ENCODE measurements around the gene TESMIN. TPM values are rescaled to one million over a fixed set of nuclear protein-coding genes. Genes with fewer than 3 reads are reported as not detected.

Gene TESMIN
- total RNA-seq, 1 donor from 2014 or later = 8.1 TPM

DNA sequence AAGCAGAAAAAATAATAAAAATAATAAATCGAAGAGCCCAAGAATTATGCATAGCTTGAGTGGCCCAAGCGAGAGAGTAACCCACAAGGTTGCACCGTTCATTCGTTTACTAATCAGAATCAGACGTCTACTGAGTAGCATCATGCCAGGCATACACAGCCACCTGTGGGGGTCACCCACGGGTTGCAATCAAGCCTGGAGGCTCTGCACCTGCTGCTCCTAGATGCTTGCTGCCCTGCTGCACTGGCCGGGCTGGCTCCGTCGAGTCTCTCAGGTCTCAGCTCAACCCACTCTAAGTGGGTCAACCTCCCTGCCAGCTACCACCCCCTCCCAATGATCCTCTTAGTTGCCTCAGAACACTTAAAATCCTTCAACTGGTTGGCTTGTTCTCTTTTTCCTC, 2.0 kb upstream of the TESMIN start:
- peaks cover 10% of the 10 kb centered on the region for H3K27me3 Mint-ChIP-seq (ENCODE audit: insufficient read depth, low read depth)
- Histone ChIP-seq H3K79me2 (ENCODE audit: low read depth) (no peaks in the 10 kb centered on the region), H3K36me3 (no peaks in the 10 kb centered on the region), H3F3A (ENCODE audit: low read depth) (peaks cover 24% of the 10 kb centered on the region), H3K4me1 (peaks cover 18% of the 10 kb centered on the region), H3K9ac (no peak overlapping the region), H4K20me1 (ENCODE audit: low read depth) (no peaks in the 10 kb centered on the region), H2AFZ (replicated peaks) (no peak overlapping the region), H3K27ac (no peak overlapping the region), H3K27me3 (peaks cover 16% of the 10 kb centered on the region), H3K4me2 (no peak overlapping the region), H3K4me3 (no peak overlapping the region), H3K9me3 (ENCODE audit: low read depth) (no peaks in the 10 kb centered on the region)
- H3K9me3 Mint-ChIP-seq = no peaks in the 10 kb centered on the region
- DNase-seq (ENCODE audit: low spot score) = no peak
- TF ChIP-seq, protein P1, sequence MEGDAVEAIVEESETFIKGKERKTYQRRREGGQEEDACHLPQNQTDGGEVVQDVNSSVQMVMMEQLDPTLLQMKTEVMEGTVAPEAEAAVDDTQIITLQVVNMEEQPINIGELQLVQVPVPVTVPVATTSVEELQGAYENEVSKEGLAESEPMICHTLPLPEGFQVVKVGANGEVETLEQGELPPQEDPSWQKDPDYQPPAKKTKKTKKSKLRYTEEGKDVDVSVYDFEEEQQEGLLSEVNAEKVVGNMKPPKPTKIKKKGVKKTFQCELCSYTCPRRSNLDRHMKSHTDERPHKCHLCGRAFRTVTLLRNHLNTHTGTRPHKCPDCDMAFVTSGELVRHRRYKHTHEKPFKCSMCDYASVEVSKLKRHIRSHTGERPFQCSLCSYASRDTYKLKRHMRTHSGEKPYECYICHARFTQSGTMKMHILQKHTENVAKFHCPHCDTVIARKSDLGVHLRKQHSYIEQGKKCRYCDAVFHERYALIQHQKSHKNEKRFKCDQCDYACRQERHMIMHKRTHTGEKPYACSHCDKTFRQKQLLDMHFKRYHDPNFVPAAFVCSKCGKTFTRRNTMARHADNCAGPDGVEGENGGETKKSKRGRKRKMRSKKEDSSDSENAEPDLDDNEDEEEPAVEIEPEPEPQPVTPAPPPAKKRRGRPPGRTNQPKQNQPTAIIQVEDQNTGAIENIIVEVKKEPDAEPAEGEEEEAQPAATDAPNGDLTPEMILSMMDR (IDR thresholded peaks at IDR 0.05) = no peak
- TF ChIP-seq EZH2phosphoT487 (IDR thresholded peaks at IDR 0.05) (no peak), EZH2 (IDR thresholded peaks at IDR 0.05) (no peak)
- no peak overlapping the region for H3K27ac Mint-ChIP-seq
- no peak overlapping the region for H3K4me3 Mint-ChIP-seq
- H3K36me3 Mint-ChIP-seq = no peaks in the 10 kb centered on the region
- peaks cover 26% of the 10 kb centered on the region for H3K4me1 Mint-ChIP-seq

DNA sequence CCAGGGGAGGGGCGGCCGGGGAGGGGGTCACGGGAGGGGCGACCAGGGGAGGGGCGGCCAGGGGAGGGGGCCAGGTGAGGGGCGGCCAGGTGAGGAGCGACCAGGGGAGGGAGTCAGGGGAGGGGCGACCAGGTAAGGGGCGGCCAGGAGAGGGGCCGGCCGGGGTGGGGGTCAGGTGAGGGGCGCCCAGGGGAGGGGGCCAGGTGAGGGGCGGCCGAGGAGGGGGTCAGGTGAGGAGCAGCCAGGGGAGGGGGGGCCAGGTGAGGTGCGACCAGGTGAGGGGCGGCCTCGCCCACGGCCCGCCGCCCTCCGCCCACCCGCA, 355 bp downstream of the TESMIN start:
- Histone ChIP-seq H3K79me2 (ENCODE audit: low read depth) (no peaks in the 10 kb centered on the region), H3K4me3 (peak overlapping the region; percentile 65), H3K27me3 (peaks cover 16% of the 10 kb centered on the region), H4K20me1 (ENCODE audit: low read depth) (no peaks in the 10 kb centered on the region), H3K4me1 (peaks cover 16% of the 10 kb centered on the region), H3K9ac (no peak overlapping the region), H3K36me3 (no peaks in the 10 kb centered on the region), H3K27ac (no peak overlapping the region), H3F3A (ENCODE audit: low read depth) (peaks cover 29% of the 10 kb centered on the region), H3K4me2 (peak overlapping the region; percentile 86), H2AFZ (replicated peaks) (no peak overlapping the region), H3K9me3 (ENCODE audit: low read depth) (no peaks in the 10 kb centered on the region)
- peaks cover 6% of the 10 kb centered on the region for H3K36me3 Mint-ChIP-seq
- no peak for DNase-seq (ENCODE audit: low spot score)
- peaks cover 30% of the 10 kb centered on the region for H3K4me1 Mint-ChIP-seq
- H3K27ac Mint-ChIP-seq = no peak overlapping the region
- TF ChIP-seq, protein P1 (IDR thresholded peaks at IDR 0.05) = no peak
- no peaks in the 10 kb centered on the region for H3K9me3 Mint-ChIP-seq
- no peak overlapping the region for H3K4me3 Mint-ChIP-seq
- peaks cover 15% of the 10 kb centered on the region for H3K27me3 Mint-ChIP-seq (ENCODE audit: insufficient read depth, low read depth)

DNA sequence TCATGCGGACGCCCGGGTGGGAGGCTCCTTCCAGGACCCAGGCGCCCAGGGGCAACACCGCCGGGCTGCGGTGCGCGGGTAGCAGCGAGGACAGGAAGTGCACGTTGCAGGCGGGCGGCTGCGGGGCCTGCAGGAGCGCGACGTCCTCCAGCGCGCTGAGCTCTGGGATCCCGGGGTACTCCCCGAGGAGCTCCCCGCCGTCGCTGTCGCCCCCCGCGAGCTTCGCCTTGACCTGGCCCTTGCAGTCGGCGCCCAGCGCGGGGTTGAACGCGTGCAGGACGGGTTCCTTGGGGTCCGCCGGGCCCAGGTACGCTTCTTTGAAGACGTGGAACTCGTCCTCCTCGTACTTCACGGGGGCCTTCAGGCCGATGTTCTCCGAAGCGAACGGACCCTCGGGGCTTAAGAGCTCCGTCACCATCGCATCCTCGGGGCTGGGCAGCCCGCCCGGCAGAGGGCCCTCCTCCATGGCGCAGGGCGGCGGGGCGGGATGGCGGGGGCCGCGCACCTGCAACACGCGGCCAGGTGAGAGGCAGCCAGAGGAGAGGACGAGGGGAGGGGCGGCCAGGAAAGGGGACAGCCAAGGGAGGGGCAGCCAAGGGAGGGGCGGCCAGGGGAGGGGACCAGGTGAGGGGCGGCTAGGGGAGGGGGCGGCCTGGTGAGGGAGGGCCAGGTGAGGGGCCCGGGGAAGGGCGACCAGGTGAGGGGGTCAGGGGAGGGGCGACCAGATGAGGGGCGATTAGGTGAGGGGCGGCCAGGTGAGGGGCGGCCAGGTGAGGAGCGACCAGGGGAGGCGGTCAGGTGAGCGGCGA, 921 bp downstream of the TESMIN start:
- no peaks in the 10 kb centered on the region for H3K9me3 ChIP-seq (ENCODE audit: low read depth)
- peaks cover 16% of the 10 kb centered on the region for H3K27me3 ChIP-seq
- H3K4me2 ChIP-seq = peak overlapping the region; percentile 86
- peaks cover 29% of the 10 kb centered on the region for H3F3A ChIP-seq (ENCODE audit: low read depth)
- no peaks in the 10 kb centered on the region for H4K20me1 ChIP-seq (ENCODE audit: low read depth)
- peaks cover 16% of the 10 kb centered on the region for H3K4me1 ChIP-seq
- H3K27ac Mint-ChIP-seq = no peak overlapping the region
- no peaks in the 10 kb centered on the region for H3K9me3 Mint-ChIP-seq
- H3K27ac ChIP-seq = no peak overlapping the region
- peaks cover 33% of the 10 kb centered on the region for H3K4me1 Mint-ChIP-seq
- no peaks in the 10 kb centered on the region for H3K79me2 ChIP-seq (ENCODE audit: low read depth)
- H3K9ac ChIP-seq = no peak overlapping the region
- TF ChIP-seq EZH2 (IDR thresholded peaks at IDR 0.05) = peak; percentile 37
- TF ChIP-seq, protein P1 (IDR thresholded peaks at IDR 0.05) = no peak
- H2AFZ ChIP-seq (replicated peaks) = peak overlapping the region; percentile 93
- H3K27me3 Mint-ChIP-seq (ENCODE audit: insufficient read depth, low read depth) = peaks cover 17% of the 10 kb centered on the region
- DNase-seq (ENCODE audit: low spot score) = peak; percentile 71
- no peak overlapping the region for H3K4me3 Mint-ChIP-seq
- no peaks in the 10 kb centered on the region for H3K36me3 ChIP-seq
- H3K4me3 ChIP-seq = peak overlapping the region; percentile 65
- peaks cover 6% of the 10 kb centered on the region for H3K36me3 Mint-ChIP-seq
